ENCODE results near the gene CDYL.

CDYL gene

DNA sequence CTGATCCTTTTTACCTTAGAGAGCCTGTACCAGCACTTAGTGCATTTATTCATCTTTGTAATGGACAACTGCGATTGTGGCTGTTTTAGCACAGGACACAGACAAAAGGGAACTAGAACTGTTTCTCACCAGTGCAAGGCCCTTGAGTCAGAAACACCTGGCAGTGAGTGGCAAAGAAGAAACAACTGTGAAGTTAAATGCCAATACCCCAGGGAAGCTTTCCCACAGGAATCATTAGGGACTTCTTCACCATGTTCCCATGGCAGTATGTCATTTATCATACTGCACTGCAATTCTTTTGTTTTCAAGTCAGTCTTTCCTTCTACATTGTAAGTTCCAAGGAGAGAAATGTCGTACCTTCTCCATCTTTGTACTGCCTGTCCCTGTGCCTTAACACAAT is 28.6 kb upstream of the CDYL start:
- Histone ChIP-seq H3K9ac (ENCODE audit: low read length) (no peak overlapping the region), H3K4me1 (ENCODE audit: control insufficient read depth, insufficient read depth, low read length) (no peaks in the 10 kb centered on the region), H3K27me3 (ENCODE audit: control insufficient read depth, insufficient read depth, low read length) (no peaks in the 10 kb centered on the region)

DNA sequence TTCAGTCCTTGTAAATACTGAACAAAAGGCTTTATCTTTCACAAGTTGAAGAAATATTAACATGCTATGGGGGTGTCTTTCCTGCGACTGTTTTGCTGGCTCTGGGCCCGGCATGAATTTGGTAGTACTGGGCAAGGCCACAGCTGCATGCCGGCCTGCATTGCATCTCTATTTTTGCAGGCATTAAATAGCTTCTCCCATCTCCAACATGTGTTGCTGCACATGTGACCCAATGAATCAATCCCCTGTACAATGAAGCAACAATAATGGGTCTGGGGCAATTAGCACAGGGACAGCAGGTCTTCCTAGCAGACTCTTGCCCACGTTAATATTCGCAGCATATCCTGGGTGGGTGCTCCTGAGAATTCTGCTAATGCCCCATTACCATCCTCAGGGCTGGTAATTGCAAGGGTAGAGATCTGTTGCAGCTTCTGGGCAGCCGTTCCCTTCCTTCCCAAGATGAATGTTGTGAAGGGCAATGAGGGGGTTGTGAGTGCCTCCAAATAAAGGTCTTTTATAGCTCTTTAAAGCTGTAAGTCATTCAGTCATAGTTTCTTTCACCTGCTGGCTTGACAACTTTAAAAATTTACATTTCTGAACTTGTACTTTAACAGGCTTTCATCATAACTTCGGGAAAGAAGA is 24.3 kb upstream of the CDYL start:
- no peaks in the 10 kb centered on the region for H3K4me1 ChIP-seq (ENCODE audit: control insufficient read depth, insufficient read depth, low read length)
- H3K27me3 ChIP-seq (ENCODE audit: control insufficient read depth, insufficient read depth, low read length): no peaks in the 10 kb centered on the region
- H3K4me3 ChIP-seq (ENCODE audit: low read length): no peak overlapping the region
- no peak overlapping the region for H3K27ac ChIP-seq (ENCODE audit: low read depth, low read length)
- no peak overlapping the region for H3K9ac ChIP-seq (ENCODE audit: low read length)
- H3K36me3 ChIP-seq (ENCODE audit: control insufficient read depth, insufficient read depth, low read length): no peaks in the 10 kb centered on the region

More for the DNA sequence above, 28.6 kb upstream of the CDYL start:
- Histone ChIP-seq H3K27ac (ENCODE audit: low read depth, low read length) (no peak overlapping the region), H3K4me3 (ENCODE audit: low read length) (no peak overlapping the region), H3K36me3 (ENCODE audit: control insufficient read depth, insufficient read depth, low read length) (no peaks in the 10 kb centered on the region)

DNA sequence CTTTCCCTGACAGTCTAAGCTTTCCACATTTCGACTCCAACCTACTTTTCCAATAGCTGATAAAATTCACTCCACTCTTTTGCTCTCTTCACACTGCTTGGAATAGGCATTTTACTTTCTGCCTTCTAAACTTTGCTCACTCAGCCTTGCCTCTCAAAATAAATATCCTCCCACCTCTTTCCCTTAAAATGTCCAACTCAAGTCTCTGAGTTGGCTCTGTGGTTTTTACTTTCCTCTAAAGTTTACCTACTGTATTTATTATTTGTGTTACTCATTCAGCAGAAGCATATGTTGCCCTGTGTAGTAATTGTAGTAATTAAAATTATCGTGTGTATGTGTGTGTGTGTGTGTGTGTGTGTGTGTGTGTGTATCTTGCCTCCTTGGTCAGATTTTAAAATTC is 20.0 kb upstream of the CDYL start:
- Histone ChIP-seq H3K4me1 (ENCODE audit: control insufficient read depth, insufficient read depth, low read length) (no peaks in the 10 kb centered on the region), H3K9ac (ENCODE audit: low read length) (no peak overlapping the region), H3K27ac (ENCODE audit: low read depth, low read length) (no peak overlapping the region), H3K4me3 (ENCODE audit: low read length) (no peak overlapping the region), H3K36me3 (ENCODE audit: control insufficient read depth, insufficient read depth, low read length) (no peaks in the 10 kb centered on the region), H3K27me3 (ENCODE audit: control insufficient read depth, insufficient read depth, low read length) (no peaks in the 10 kb centered on the region)

DNA sequence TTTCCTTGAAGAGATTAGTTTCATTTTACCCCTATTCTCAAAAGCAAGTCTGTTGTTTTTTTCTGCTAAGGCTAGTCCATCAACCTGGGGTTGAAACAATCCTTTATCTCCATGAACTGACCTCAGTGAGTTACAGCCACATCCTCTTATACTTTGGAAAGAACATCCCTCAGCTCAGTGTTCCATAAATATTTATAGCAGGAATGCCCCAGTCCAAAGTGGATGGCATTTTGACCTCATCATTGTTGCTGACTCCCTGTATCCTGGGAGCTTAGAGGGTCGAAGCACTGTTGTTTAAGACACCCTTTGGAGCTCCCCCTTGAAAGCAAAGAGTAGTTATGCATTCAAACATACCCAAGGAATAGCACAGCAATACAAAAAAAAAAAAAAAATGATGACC is 16.2 kb upstream of the CDYL start:
- Histone ChIP-seq H3K27me3 (ENCODE audit: control insufficient read depth, insufficient read depth, low read length) (no peaks in the 10 kb centered on the region), H3K9ac (ENCODE audit: low read length) (no peak overlapping the region)

DNA sequence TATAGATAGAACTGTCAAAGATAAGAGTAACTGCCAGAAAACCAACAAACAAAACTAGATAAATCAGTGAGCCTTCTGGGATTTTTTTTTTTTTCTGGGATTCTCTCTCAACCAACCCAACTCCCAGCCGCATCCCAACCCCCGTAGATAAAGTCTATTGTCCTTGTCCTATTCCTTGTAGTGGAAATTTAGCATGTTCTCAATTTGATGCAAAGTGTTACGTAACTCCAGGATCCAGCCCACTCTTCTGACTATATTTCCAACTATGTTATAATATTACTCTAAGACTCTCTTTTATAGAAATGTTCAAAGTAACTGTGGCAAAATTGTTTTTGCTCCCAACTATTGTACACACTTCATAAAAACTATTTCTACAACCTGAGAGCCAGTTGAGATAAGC is 15.4 kb upstream of the CDYL start:
- Histone ChIP-seq H3K27ac (ENCODE audit: low read depth, low read length) (no peak overlapping the region), H3K9ac (ENCODE audit: low read length) (no peak overlapping the region), H3K4me1 (ENCODE audit: control insufficient read depth, insufficient read depth, low read length) (no peaks in the 10 kb centered on the region)

More for the DNA sequence above, 16.2 kb upstream of the CDYL start:
- no peak overlapping the region for H3K27ac ChIP-seq (ENCODE audit: low read depth, low read length)
- H3K36me3 ChIP-seq (ENCODE audit: control insufficient read depth, insufficient read depth, low read length): no peaks in the 10 kb centered on the region
- no peaks in the 10 kb centered on the region for H3K4me1 ChIP-seq (ENCODE audit: control insufficient read depth, insufficient read depth, low read length)
- H3K4me3 ChIP-seq (ENCODE audit: low read length): no peak overlapping the region

DNA sequence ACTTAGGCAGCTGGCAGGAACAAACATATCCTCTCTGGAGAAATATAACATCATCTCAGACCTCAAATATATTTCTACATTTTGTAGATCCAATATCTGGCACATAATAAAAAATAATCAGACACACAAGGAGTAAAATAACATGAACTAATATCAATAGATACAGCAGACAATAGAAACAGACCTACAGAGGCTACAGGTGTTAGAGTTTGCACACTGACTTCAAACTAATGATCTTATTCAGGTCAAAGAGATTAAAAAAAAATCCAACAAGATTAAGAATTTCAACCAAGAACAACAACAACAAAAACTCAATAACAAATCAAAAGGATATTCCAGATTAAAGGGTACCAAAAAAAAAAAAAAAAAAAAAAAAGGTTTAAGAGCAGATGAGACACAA is 13.9 kb upstream of the CDYL start:
- no peak overlapping the region for H3K27ac ChIP-seq (ENCODE audit: low read depth, low read length)
- H3K36me3 ChIP-seq (ENCODE audit: control insufficient read depth, insufficient read depth, low read length): no peaks in the 10 kb centered on the region
- H3K9ac ChIP-seq (ENCODE audit: low read length): no peak overlapping the region
- no peaks in the 10 kb centered on the region for H3K27me3 ChIP-seq (ENCODE audit: control insufficient read depth, insufficient read depth, low read length)
- no peaks in the 10 kb centered on the region for H3K4me1 ChIP-seq (ENCODE audit: control insufficient read depth, insufficient read depth, low read length)
- H3K4me3 ChIP-seq (ENCODE audit: low read length): no peak overlapping the region

More for the DNA sequence above, 15.4 kb upstream of the CDYL start:
- Histone ChIP-seq H3K36me3 (ENCODE audit: control insufficient read depth, insufficient read depth, low read length) (no peaks in the 10 kb centered on the region), H3K27me3 (ENCODE audit: control insufficient read depth, insufficient read depth, low read length) (no peaks in the 10 kb centered on the region), H3K4me3 (ENCODE audit: low read length) (no peak overlapping the region)

DNA sequence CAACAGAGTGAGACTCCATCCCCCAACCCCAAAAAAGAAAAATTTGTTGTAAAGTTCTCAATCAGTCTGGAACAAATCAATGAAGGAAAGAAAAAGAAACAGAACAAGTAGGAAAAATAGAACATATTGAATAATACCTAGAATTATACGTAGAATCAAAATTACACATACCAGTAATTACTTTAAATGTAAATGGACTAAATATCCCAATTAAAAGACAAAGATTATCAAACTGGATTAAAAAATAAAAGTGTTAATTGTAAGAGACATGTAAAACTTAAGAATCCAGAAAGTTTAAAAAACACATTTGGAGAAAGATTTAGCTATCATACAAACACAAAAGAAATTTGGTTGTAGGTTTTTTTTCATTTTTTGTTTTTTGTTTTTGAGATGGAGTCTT is 12.3 kb upstream of the CDYL start:
- Histone ChIP-seq H3K27me3 (ENCODE audit: control insufficient read depth, insufficient read depth, low read length) (no peaks in the 10 kb centered on the region), H3K36me3 (ENCODE audit: control insufficient read depth, insufficient read depth, low read length) (no peaks in the 10 kb centered on the region), H3K4me1 (ENCODE audit: control insufficient read depth, insufficient read depth, low read length) (no peaks in the 10 kb centered on the region), H3K9ac (ENCODE audit: low read length) (no peak overlapping the region), H3K27ac (ENCODE audit: low read depth, low read length) (no peak overlapping the region), H3K4me3 (ENCODE audit: low read length) (no peak overlapping the region)

DNA sequence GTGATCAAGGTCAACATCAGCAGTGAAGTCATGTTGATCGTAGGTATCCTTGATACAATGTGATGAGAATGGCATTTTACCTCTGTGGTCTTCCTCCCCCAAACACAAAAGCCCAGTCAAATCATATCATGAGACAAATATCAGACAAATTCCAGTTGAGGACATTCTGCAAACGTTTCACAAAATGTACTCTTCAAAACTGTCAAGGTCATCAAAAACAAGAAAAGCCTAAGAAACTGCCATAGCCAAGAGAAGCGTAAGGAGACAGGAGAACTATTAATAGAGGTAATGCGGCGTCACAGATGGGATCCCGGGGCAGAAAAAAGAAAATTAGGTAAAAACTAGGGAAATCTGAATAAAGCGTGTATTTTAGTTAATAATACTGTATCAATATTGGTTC is 7.4 kb upstream of the CDYL start:
- Histone ChIP-seq H3K4me3 (ENCODE audit: low read length) (no peak overlapping the region), H3K9ac (ENCODE audit: low read length) (no peak overlapping the region), H3K27me3 (ENCODE audit: control insufficient read depth, insufficient read depth, low read length) (no peaks in the 10 kb centered on the region), H3K36me3 (ENCODE audit: control insufficient read depth, insufficient read depth, low read length) (no peaks in the 10 kb centered on the region), H3K4me1 (ENCODE audit: control insufficient read depth, insufficient read depth, low read length) (no peaks in the 10 kb centered on the region), H3K27ac (ENCODE audit: low read depth, low read length) (no peak overlapping the region)

DNA sequence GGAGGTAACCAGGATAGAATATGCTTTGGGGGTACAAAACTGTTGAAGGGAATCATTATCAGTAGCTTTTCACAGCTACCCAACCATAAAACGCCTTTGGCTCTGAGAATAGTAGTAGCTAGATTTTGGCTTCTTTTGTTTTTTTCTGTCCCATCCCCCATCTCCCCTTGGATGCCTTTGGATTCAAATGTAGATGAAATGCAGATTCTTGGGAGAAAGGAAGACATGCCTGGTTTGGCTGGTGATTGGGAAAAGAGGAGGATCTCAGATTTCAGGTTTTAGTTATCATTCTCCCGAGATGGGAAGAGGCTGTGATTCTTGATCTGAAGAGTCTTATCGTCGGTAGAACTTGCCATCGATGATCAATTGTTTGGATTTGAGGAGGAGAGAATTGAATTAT is 3.5 kb upstream of the CDYL start:
- Histone ChIP-seq H3K4me3 (ENCODE audit: low read length) (no peak overlapping the region), H3K4me1 (ENCODE audit: control insufficient read depth, insufficient read depth, low read length) (peaks cover 5% of the 10 kb centered on the region), H3K36me3 (ENCODE audit: control insufficient read depth, insufficient read depth, low read length) (no peaks in the 10 kb centered on the region), H3K27me3 (ENCODE audit: control insufficient read depth, insufficient read depth, low read length) (no peaks in the 10 kb centered on the region), H3K27ac (ENCODE audit: low read depth, low read length) (no peak overlapping the region), H3K9ac (ENCODE audit: low read length) (no peak overlapping the region)

DNA sequence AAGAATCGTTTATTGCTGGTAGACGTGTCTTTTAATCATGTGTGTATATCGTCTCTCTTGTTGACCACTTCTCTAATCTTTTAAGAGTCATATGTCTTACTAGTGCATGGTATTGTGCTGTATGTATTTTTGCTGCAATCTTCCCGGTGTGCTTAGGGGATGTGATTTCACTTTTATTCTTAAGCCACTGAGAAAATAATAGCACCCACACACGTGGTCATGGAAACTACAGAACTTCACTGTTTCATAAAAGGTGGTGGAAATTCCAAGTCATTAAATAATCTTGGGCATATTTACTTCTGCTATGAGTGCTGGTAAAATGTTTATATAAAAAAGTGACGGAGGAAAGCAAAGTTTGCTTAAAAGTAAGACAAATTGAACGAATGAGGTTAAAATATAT is 3.0 kb upstream of the CDYL start:
- Histone ChIP-seq H3K4me1 (ENCODE audit: control insufficient read depth, insufficient read depth, low read length) (peaks cover 6% of the 10 kb centered on the region), H3K27ac (ENCODE audit: low read depth, low read length) (no peak overlapping the region), H3K27me3 (ENCODE audit: control insufficient read depth, insufficient read depth, low read length) (no peaks in the 10 kb centered on the region), H3K9ac (ENCODE audit: low read length) (no peak overlapping the region), H3K4me3 (ENCODE audit: low read length) (no peak overlapping the region), H3K36me3 (ENCODE audit: control insufficient read depth, insufficient read depth, low read length) (no peaks in the 10 kb centered on the region)

DNA sequence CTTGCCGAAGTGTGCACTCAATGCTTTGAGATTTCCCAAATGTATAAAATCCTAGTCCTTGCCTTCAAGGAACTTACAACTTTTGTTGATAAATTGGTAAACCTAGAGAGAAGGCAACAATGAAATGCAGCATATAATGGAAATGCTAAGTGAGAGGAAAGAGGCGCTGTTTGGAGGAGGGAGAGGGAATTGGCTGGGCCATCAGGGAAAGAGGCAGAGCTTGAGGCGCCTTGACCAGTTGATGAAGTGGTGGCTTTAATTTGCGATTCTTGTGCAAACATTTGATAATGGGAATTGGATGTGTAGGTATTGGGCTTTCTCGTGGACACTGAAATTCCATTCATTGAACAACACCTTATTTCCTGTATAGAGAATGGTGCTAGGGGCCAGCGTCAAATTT is 1.9 kb upstream of the CDYL start:
- H3K4me3 ChIP-seq (ENCODE audit: low read length): no peak overlapping the region
- no peak overlapping the region for H3K9ac ChIP-seq (ENCODE audit: low read length)
- H3K27me3 ChIP-seq (ENCODE audit: control insufficient read depth, insufficient read depth, low read length): no peaks in the 10 kb centered on the region
- H3K4me1 ChIP-seq (ENCODE audit: control insufficient read depth, insufficient read depth, low read length): peaks cover 6% of the 10 kb centered on the region
- H3K27ac ChIP-seq (ENCODE audit: low read depth, low read length): no peak overlapping the region
- H3K36me3 ChIP-seq (ENCODE audit: control insufficient read depth, insufficient read depth, low read length): no peaks in the 10 kb centered on the region

DNA sequence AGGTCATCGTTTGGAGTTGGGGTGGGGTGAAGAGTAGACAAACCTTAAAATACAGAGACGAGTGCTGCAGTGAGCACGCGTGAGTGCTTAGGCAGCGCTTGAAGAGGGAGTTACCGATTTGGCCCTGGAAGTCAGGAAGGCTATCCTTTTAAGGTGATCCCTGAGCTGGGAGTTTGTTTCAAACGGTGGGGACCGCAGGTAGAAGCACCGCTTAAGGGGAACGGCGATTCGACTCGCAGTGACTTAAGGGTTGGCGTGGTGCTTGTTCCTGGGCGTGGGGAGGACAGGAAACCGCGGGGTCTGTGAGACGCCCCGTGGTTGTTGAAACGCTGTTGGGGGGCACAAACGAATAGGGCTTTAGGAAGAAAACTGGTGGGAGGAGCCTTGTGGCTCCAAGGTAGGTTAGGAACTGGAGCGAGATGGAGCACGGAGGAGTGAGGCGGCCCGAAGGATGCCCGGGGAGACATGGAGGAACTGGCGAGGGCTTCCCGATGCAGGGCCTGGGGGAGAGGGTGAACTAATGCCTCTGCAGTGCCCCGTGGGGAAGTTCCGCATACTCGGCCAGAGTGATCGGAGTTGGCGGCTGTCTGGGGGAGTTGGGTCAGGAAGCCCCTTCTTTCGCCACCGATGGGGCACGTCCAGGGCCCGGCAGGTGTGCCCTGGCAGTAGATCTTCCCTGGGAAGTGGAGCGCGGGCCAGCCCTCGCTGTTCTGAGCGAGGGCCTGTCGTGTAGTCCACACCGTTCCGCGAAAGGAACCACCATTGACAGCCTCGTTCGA is 1.3 kb upstream of the CDYL start:
- H3K36me3 ChIP-seq (ENCODE audit: control insufficient read depth, insufficient read depth, low read length): no peaks in the 10 kb centered on the region
- H3K4me3 ChIP-seq (ENCODE audit: low read length): peak overlapping the region; percentile 72
- peak overlapping the region; percentile 35 for H3K9ac ChIP-seq (ENCODE audit: low read length)
- peak overlapping the region; percentile 30 for H3K27ac ChIP-seq (ENCODE audit: low read depth, low read length)
- H3K27me3 ChIP-seq (ENCODE audit: control insufficient read depth, insufficient read depth, low read length): no peaks in the 10 kb centered on the region
- peaks cover 6% of the 10 kb centered on the region for H3K4me1 ChIP-seq (ENCODE audit: control insufficient read depth, insufficient read depth, low read length)
